HPDE6-E6E7 (cell line): ENCODE measurements around the gene PAX7.

Source experiments
- DNase-seq: peaks from one replicate; pipeline ENCODE4 v3.0.0; 2011; ENCODE audit warnings: missing footprints; ENCODE audit errors: extremely low spot score

The PAX7 gene

GRCh38 chr1:18618546-18619466 lies 11.8 kb upstream of the PAX7 start:
- DNase-seq = peak; percentile 58

DNA sequence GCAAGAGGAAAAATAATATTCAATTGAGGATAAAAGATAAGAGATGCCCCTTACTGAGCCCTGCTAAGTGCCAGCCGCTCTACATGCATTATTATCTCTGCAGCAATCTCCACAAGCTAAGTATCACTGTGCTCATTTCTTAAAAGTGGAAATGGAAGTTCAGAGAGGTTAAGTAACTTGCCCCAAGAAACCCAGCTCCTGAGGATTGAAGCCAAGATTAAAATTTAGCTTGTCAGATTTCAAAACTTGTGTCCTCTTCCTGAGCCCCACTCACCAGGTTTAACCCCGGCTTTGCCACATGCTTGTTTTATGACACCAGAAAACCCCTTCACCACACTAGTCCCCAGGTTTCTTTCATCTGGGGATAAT lies 11.2 kb upstream of the PAX7 start:
- no peak for DNase-seq

GRCh38 chr1:18628511-18628910 lies 2.1 kb upstream of the PAX7 start:
- DNase-seq = no peak

DNA sequence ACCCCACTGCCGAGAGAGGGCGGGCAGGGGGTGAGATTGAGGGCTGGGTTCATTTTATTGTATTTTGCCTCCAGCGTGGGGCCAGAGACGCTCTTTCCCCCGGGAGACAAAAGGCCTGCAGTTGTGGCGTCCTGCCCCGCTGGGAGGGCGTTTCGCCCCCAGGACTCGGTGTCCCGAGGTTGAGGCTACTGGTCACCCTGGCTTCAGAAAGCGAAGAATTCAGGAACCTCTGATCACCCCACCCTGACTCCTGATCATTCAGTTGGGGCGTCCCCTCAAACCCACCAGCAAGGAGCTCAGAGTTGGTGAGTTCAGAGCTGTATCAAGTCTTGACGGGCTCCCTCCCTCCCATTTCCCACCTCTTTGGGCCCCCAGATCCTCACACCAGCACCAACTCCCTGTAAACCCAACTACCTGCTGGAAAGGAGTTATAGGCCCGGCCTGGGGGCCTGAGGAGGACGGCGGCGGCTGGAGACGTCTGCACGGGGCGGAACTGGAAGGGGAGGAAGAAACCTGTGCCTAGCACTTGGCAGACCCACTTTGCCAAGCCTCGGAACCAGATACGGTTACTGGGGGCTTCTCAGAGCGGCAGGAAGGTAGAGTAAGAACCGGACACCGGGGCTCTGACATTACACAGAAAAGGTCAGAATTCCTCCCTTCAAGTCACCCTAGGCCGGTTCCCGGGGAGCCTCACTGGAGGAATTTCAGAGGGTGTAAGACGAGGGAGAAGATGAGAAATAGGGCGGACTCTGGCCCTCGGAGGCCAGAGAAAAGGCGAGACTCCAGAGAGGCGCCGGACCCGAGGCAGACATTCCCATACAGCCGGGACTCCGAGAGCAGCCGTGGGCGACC lies 761 bp upstream of the PAX7 start:
- DNase-seq = no peak

DNA sequence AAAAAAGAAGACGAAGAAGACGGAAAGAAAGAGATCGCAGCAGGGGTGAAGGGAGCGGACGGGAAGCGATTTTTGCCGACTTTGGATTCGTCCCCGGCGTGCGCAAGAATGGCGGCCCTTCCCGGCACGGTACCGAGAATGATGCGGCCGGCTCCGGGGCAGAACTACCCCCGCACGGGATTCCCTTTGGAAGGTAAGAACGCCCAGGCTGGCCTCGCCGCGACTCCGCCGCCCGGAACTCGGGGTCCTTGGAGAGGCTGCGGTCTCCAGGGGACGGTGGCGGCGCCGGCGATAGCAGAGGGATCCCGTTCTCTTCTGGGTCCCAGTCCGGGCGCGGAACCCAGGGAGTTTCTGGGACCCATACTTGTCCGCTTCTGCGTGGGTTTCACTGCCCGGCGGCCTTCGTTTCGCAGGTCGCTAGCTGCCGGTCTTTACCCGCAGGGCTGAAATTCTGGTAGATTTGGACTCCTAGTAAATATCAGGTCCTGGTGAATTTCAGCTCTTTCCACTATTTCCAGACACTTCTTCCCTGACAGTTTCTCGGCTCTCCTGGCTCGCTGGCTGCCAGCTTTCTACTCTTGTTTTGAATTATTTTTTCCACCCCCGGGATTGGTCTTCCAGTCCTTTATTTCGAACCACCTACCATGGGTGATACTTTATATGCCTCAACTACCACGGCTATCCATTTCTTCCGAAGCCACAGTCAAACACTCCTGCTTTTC lies 1.0 kb downstream of the PAX7 start:
- no peak for DNase-seq

GRCh38 chr1:18632218-18632588 lies 1.6 kb downstream of the PAX7 start:
- DNase-seq = no peak

DNA sequence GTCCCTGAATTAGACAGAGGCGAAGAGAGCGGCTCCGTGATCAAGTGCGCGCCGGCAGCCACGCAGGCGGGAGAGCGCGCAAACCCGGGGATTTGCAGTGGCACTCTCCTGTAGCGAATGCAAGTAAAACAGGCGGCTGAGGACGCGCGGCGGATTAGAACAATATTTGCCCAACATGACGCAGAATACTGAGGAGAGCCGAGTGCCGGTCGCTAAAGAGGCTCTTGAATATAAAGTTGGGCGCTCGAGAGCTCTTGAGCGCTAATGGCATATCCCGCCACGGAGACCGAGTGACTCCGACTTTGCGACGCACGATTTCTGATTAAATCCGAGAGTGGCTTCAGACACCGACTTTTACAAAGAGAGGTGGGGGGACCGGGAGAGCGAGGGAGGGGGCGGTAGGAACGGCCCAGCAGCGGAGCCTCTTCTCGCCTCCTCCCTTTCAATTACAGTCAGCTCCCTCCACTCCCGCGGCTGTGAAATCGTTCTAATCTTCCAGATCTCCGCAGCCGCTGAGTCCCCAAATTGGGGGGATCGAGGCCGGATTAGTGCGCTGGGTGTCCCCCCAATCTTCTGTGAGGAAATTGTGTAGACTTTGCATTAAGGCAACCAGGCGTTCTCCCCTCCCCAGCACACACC lies 2.3 kb downstream of the PAX7 start:
- DNase-seq = no peak

DNA sequence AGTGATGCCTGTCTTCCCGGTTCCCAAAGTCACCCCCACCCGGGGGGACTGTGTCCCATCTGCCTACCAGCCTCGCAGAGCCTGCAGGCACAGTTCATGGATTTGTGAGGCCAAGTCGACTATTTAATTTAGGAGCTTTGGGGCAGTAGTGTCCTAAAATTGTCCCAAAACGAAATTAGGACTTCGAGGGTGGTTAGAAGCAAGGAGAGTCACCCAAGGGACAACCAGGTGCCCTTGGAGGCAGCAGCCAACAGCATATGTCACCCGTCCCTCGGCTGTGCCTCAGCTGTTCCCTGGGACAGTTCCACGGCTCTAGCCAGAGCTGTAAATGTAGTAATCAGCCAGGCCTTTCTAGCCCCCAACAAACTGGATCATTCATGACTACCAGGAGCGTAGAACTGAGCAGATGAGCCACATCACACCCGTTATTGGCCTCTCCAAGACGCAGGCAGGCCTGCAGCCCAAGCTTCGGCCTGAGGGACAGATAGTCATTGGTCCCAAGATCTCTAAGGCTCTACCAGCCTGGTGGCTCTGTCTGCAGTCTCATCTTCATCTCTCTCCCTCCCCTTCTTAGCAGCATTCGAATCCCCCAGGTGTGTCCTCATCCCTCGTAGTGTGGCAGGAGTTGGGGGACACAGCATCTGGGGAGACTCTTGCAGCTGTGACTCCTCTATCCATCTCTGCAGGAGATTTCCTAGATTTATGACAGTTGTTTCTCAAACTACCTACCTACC lies 2.9 kb downstream of the PAX7 start:
- DNase-seq = no peak

DNA sequence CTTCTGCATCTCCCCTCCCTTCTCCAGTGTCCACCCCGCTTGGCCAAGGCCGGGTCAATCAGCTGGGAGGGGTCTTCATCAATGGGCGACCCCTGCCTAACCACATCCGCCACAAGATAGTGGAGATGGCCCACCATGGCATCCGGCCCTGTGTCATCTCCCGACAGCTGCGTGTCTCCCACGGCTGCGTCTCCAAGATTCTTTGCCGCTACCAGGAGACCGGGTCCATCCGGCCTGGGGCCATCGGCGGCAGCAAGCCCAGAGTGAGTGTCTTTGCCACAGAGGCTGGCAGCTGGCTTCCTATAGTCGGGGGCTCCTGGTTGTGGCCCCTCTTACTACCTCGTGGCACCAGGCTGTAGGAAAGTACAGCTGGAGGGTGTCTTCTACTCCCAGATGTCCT lies 3.6 kb downstream of the PAX7 start:
- DNase-seq = no peak

GRCh38 chr1:18635070-18635577 lies 4.5 kb downstream of the PAX7 start:
- no peak for DNase-seq

DNA sequence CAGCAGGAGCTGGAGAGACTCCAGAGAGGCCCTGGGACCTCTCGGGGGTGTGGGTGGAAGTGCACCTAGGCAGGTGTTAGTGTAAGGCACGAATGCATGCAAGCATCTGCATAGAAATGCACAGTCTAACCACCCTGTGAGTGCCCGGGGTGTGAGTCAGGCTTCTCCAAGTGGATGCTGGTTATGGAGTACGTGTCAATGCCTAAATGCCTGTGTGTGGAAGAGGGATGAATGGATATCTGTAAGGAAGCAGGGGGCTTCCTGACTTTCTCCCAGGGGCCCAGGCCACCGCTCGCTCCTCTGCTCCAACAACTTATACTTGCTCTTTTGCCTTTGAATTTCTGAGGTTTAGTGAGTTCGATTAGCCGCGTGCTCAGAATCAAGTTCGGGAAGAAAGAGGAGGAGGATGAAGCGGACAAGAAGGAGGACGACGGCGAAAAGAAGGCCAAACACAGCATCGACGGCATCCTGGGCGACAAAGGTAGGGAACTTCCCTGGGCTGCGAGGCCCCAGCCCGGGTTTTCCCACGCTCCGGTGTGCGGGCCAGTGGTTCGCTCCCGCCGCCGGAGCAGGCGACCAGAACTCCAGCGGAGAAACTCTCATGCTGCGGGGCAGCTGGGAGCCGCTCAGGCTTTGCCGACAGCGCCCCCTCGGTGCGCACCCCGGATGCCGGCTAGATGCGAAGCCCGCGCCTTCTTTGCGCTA lies 5.4 kb downstream of the PAX7 start:
- DNase-seq = no peak

GRCh38 chr1:18636596-18637508 lies 6.2 kb downstream of the PAX7 start:
- DNase-seq = no peak

GRCh38 chr1:18637511-18637960 lies 6.9 kb downstream of the PAX7 start:
- DNase-seq = no peak

DNA sequence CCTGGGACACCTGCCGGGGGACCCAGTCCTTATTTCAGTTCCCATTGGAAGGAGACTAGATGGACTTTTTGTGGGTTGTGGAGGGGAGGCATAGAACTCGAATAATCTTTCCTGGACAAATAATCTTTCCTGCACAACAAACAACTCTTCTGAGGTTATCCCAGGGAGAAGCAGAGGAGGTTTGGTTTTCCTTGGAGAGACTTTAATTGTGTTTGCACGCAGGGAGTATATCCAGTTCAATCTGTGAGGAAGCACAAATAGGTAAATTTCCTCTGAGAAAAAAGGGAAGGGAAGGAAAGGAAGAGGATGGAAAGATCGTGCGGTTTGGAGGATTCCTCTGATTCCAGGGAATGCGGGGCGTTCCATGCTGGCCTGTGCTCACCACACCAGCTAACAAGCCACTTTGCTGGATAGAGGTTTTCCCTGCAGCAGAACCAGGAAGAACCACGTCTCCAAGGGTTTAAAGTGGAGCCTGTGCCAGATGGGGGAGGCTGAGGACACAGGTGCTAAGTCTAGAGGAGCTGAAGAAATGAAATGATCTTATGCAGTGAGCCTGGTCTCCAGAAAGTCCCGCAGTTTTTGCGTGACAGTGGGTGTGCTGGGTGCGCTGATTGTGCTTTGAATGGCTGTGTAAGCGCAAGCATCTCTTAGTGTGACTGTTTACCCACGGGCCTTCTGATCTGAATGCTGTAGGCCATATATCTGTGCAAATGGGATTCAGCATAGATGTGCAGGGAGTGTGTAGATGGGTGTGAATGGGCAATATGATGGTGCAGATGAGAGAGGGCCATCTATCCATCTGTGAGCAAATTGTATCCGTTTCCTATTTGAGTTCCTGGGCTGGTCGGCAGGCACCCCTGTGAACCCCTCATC lies 7.6 kb downstream of the PAX7 start:
- DNase-seq = no peak

GRCh38 chr1:18638835-18639364 lies 8.3 kb downstream of the PAX7 start:
- no peak for DNase-seq

GRCh38 chr1:18639368-18640055 lies 8.9 kb downstream of the PAX7 start:
- no peak for DNase-seq
